K562 (cell line): ENCODE measurements around the gene DDX50. TPM values are rescaled to one million over a fixed set of nuclear protein-coding genes. Genes with fewer than 3 reads are reported as not detected.

ENCODE experiments used
- ATF6 ChIP-seq: sonication (generic); formaldehyde crosslinking; IDR thresholded peaks from 2 replicates; pipeline ENCODE4 v1.4.0; 2020; ENCODE audit warnings: mild to moderate bottlenecking, missing genetic modification reagents
- ATF7 ChIP-seq: fragments of 450-650 bp; IDR thresholded peaks from 2 replicates; pipeline ENCODE4 v1.7.1; 2014; ENCODE audit warnings: mild to moderate bottlenecking, moderate library complexity
- CBX5 ChIP-seq: IDR thresholded peaks from 2 replicates; pipeline ENCODE4 v1.6.1; 2014; ENCODE audit warnings: low read depth, borderline replicate concordance
- CHD2 ChIP-seq: IDR thresholded peaks from 2 replicates; pipeline ENCODE4 v1.6.1; 2011; ENCODE audit warnings: low read depth, low read length
- EHMT2 ChIP-seq: fragments of 450-650 bp; IDR thresholded peaks from 2 replicates; pipeline ENCODE4 v1.6.1; 2018; ENCODE audit warnings: antibody characterized with exemption
- FOXO4 ChIP-seq: fragments of 450-650 bp; formaldehyde crosslinking; IDR thresholded peaks from 2 replicates; pipeline ENCODE4 v1.4.0; 2020; ENCODE audit warnings: mild to moderate bottlenecking, moderate library complexity
- FOXP1 ChIP-seq: sonication (generic); formaldehyde crosslinking; IDR thresholded peaks from 2 replicates; pipeline ENCODE4 v1.8.0; 2022; ENCODE audit warnings: mild to moderate bottlenecking, missing genetic modification reagents
- GATAD2A ChIP-seq: fragments of 450-650 bp; IDR thresholded peaks from 2 replicates; pipeline ENCODE4 v1.6.1; 2017
- HLTF ChIP-seq: fragments of 450-650 bp; IDR thresholded peaks from 2 replicates; pipeline ENCODE4 v1.6.1; 2016
- HNRNPH1 ChIP-seq: fragments of 200-400 bp; formaldehyde crosslinking; optimal IDR thresholded peaks from 2 replicates; pipeline ENCODE3; 2017; ENCODE audit warnings: low read depth, mild to moderate bottlenecking, low read length, moderate library complexity
- ILK ChIP-seq: fragments of 450-650 bp; IDR thresholded peaks from 2 replicates; pipeline ENCODE4 v1.6.1; 2016; ENCODE audit warnings: missing genetic modification characterization, low read depth, mild to moderate bottlenecking, missing compliant biosample characterization, moderate library complexity, borderline replicate concordance
- L3MBTL2 ChIP-seq: fragments of 450-650 bp; IDR thresholded peaks from 2 replicates; pipeline ENCODE4 v1.6.1; 2016; ENCODE audit warnings: mild to moderate bottlenecking, moderate library complexity
- NCOA6 ChIP-seq: fragments of 450-650 bp; IDR thresholded peaks from 2 replicates; pipeline ENCODE4 v1.6.1; 2017; ENCODE audit warnings: mild to moderate bottlenecking
- NR3C1 ChIP-seq: sonication (generic); formaldehyde crosslinking; IDR thresholded peaks from 2 replicates; pipeline ENCODE4 v1.8.1; 2022; ENCODE audit warnings: missing genetic modification reagents
- POLR2AphosphoS5 ChIP-seq: IDR thresholded peaks from 2 replicates; pipeline ENCODE4 v1.6.1; 2011; ENCODE audit warnings: mild to moderate bottlenecking, low read depth, low read length, moderate library complexity; ENCODE audit not compliant: control insufficient read depth, insufficient read depth
- PRPF4 ChIP-seq: fragments of 200-400 bp; formaldehyde crosslinking; IDR thresholded peaks from one replicate; pipeline ENCODE4 v1.6.1; 2017; ENCODE audit warnings: low read length, low read depth, mild to moderate bottlenecking; ENCODE audit not compliant: insufficient read depth, poor library complexity, severe bottlenecking
- RBM39 ChIP-seq: fragments of 200-400 bp; formaldehyde crosslinking; optimal IDR thresholded peaks from 2 replicates; pipeline ENCODE3; 2018; ENCODE audit warnings: low read depth, low read length
- SFPQ ChIP-seq: fragments of 200-400 bp; formaldehyde crosslinking; IDR thresholded peaks from 2 replicates; pipeline ENCODE4 v1.6.1; 2017; ENCODE audit warnings: mild to moderate bottlenecking, low read depth, low read length, moderate library complexity
- SP2 ChIP-seq: IDR thresholded peaks from 2 replicates; pipeline ENCODE4 v1.6.1; 2011; ENCODE audit warnings: mild to moderate bottlenecking, low read depth, low read length, moderate library complexity; ENCODE audit not compliant: poor library complexity, severe bottlenecking; ENCODE audit errors: extremely low read depth
- SPI1 ChIP-seq: IDR thresholded peaks from 2 replicates; pipeline ENCODE4 v1.6.1; 2011; ENCODE audit warnings: low read depth, low read length, control low read depth, borderline replicate concordance
- ZBTB17 ChIP-seq: fragments of 450-650 bp; formaldehyde crosslinking; IDR thresholded peaks from 2 replicates; pipeline ENCODE4 v1.4.0; 2020; ENCODE audit warnings: mild to moderate bottlenecking
- ZKSCAN1 ChIP-seq: fragments of 150-350 bp; IDR thresholded peaks from 2 replicates; pipeline ENCODE4 v1.6.1; 2016; ENCODE audit warnings: low read depth, low read length
- ZNF12 ChIP-seq: sonication (generic); formaldehyde crosslinking; IDR thresholded peaks from 2 replicates; pipeline ENCODE4 v1.4.0; 2020; ENCODE audit warnings: mild to moderate bottlenecking, missing genetic modification reagents
- ZNF347 ChIP-seq: fragments of 450-650 bp; formaldehyde crosslinking; IDR thresholded peaks from 2 replicates; pipeline ENCODE4 v1.4.0; 2020; ENCODE audit warnings: low read depth, mild to moderate bottlenecking, moderate library complexity
- polyA plus RNA-seq, 8 experiments: library from polyadenylated mRNA; depleted of rRNA in 4 of 8; stranded (reverse) in 5 of 8; unstranded in 3 of 8; fragments of >200 nt; fragmentation: Nextera tagmentation in 2 of 8; fragmentation: Illumina TruSeq in 1 of 8; extraction: Ambion mirVana in 2 of 8; extraction: Trizol in 1 of 8; gene quantifications; 2 replicates each; pipeline versions ENCODE4 v1.2.1 to v1.2.3, GENCODE V29; 2011 to 2014; ENCODE audit warnings: inconsistent platforms in 1 of 8, missing spikeins in 1 of 8
- total RNA-seq, 7 experiments: library from RNA; depleted of rRNA in 6 of 7; stranded (reverse); fragments of >200 nt in 6 of 7; fragmentation: Illumina TruSeq in 2 of 7; extraction: Trizol in 2 of 7; gene quantifications; 2 replicates each; pipeline versions ENCODE4 v1.2.1 to v1.2.3, GENCODE V29; 2011 to 2021; ENCODE audit warnings: low replicate concordance in 1 of 7

The DDX50 gene
- total and polyA plus RNA-seq, 9 of the 15 experiments (the other 6 are each of a cell fraction or from before 2014, with no cell fraction given), result 36.7 to 86.8 (median 57.4) TPM

GRCh38 chr10:68988530-68989316 lies 87.6 kb downstream of the DDX50 start, which contains the start of gene KIFBP (continued):
- TF ChIP-seq POLR2AphosphoS5 (peak; percentile 78; the same call in 1 of the 2 replicates), HLTF (0 out of 2 replicates have a peak, but pooled peaks have one; percentile 23), PRPF4 (no peak), L3MBTL2 (peak; percentile 76; the same call in 1 of the 2 replicates), FOXO4 (CRISPR knock-in tag) (no peak), SPI1 (0 out of 2 replicates have a peak, but pooled peaks have one; percentile 2), EHMT2 (no peak), CHD2 (peak; percentile 66), ILK (tag) (no peak), FOXP1 (CRISPR knock-in tag) (no peak), ZNF12 (CRISPR knock-in tag) (no peak), SP2 (no peak), ZNF347 (CRISPR knock-in tag) (no peak), CBX5 (no peak), ATF7 (peak; percentile 81), HNRNPH1 (no peak), ATF6 (CRISPR knock-in tag) (no peak), SFPQ (no peak), ZKSCAN1 (no peak), GATAD2A (peak; percentile 89; the same call in 1 of the 2 replicates), ZBTB17 (CRISPR knock-in tag) (peak; percentile 85), RBM39 (peak; percentile 79), NR3C1 (no peak), NCOA6 (no peak; the same call in 1 of the 2 replicates)
